Endothelial cell of umbilical vein (primary cell): Measurements from ENCODE around the gene PRSS57. TPM values are rescaled to one million over a fixed set of nuclear protein-coding genes. Genes with fewer than 3 reads are reported as not detected.

Source experiments
- BruUV-seq: library from RNA; stranded (reverse); fragments of 400-500 nt; replicated peaks from 2 replicates; lab custom pipeline; 2021; lab: Mats Ljungman, UMichigan
- CTCF ChIA-PET: fragments of 300-600, 350-600 bp; sonication (Branson Sonifier 250); formaldehyde crosslinking; loops from one replicate; lab custom pipeline; 2021; ENCODE audit warnings: antibody characterized with exemption, inconsistent platforms; lab: Charles Lee
- POLR2A ChIA-PET: fragments of 300-600, 350-600 bp; sonication (Branson Sonifier 250); formaldehyde crosslinking; loops from one replicate; lab custom pipeline; 2021; ENCODE audit warnings: antibody characterized with exemption, inconsistent platforms; lab: Charles Lee
- DNase-seq: peaks from one replicate; pipeline ENCODE4 v3.0.0-alpha.2; 2011; ENCODE audit warnings: low read depth, low spot score
- FAIRE-seq: peaks from 2 replicates; lab custom pipeline; 2011; peaks lifted over from hg19 to GRCh38; lab: Jason Lieb, UNC
- H2AFZ ChIP-seq: 2 replicates; pipeline ENCODE4 v1.6.0; 2012; ENCODE audit warnings: low read depth, low read length, control low read depth, inconsistent platforms
- H3K27ac ChIP-seq: 2 replicates; pipeline ENCODE4 v1.5.1; 2011; ENCODE audit warnings: low read depth, mild to moderate bottlenecking, control low read depth, low read length, moderate library complexity; ENCODE audit not compliant: insufficient read depth
- H3K27me3 ChIP-seq, 2 experiments: 2 replicates each; pipeline versions ENCODE4 v1.6.0 to v1.6.1; 2011; ENCODE audit warnings: low read length in 2 of 2, mixed read lengths in 1 of 2; ENCODE audit not compliant: control insufficient read depth in 2 of 2, insufficient read depth in 2 of 2
- H3K36me3 ChIP-seq, 2 experiments: 2 replicates in 1 of 2; 3 replicates in 1 of 2; pipeline ENCODE4 v1.5.1; 2011; ENCODE audit warnings: low read length in 2 of 2, mild to moderate bottlenecking in 1 of 2, moderate library complexity in 1 of 2; ENCODE audit not compliant: control insufficient read depth in 2 of 2, insufficient read depth in 2 of 2; ENCODE audit errors: extremely low read depth in 1 of 2
- H3K4me1 ChIP-seq: 3 replicates; pipeline ENCODE4 v1.5.1; 2011; ENCODE audit warnings: mild to moderate bottlenecking, low read length; ENCODE audit not compliant: control insufficient read depth, insufficient read depth; ENCODE audit errors: extremely low read depth
- H3K4me2 ChIP-seq: 2 replicates; pipeline ENCODE4 v1.6.1; 2011; ENCODE audit warnings: low read length, control low read depth, mixed read lengths; ENCODE audit not compliant: insufficient read depth
- H3K4me3 ChIP-seq, 3 experiments: fragments of 200-600 bp in 1 of 3; sonication (generic), shearing (Covaris generic) in 1 of 3; replicated peaks in 1 of 3; 2 replicates each; pipeline ENCODE4 v1.5.1; 2011 to 2016; ENCODE audit warnings: control low read depth in 3 of 3, low read length in 3 of 3, mild to moderate bottlenecking in 2 of 3, inconsistent platforms in 1 of 3, low read depth in 1 of 3, moderate library complexity in 1 of 3; ENCODE audit not compliant: insufficient read depth in 1 of 3
- H3K79me2 ChIP-seq: 2 replicates; pipeline ENCODE4 v1.6.0; 2012; ENCODE audit warnings: low read length, inconsistent platforms; ENCODE audit not compliant: control insufficient read depth, insufficient read depth
- H3K9ac ChIP-seq: replicated peaks from 2 replicates; pipeline ENCODE3; 2011; ENCODE audit warnings: low read length, control low read depth; ENCODE audit not compliant: insufficient read depth; ENCODE audit errors: extremely low read depth
- H3K9me1 ChIP-seq: replicated peaks from 3 replicates; pipeline ENCODE4 v1.6.0; 2011; ENCODE audit warnings: mild to moderate bottlenecking, low read length; ENCODE audit not compliant: control insufficient read depth, insufficient read depth; ENCODE audit errors: extremely low read depth
- H3K9me3 ChIP-seq: replicated peaks from 2 replicates; pipeline ENCODE4 v1.5.1; 2012; ENCODE audit warnings: low read length, inconsistent platforms; ENCODE audit not compliant: control insufficient read depth, insufficient read depth
- H4K20me1 ChIP-seq: replicated peaks from 2 replicates; pipeline ENCODE3; 2011; ENCODE audit warnings: mild to moderate bottlenecking, low read length; ENCODE audit not compliant: control insufficient read depth, insufficient read depth; ENCODE audit errors: extremely low read depth
- CTCF ChIP-seq, 2 donors: IDR thresholded peaks; 1 replicate in 1 of 2; 2 replicates in 1 of 2; pipeline ENCODE4 v1.5.1; 2011; ENCODE audit warnings: low read length in 2 of 2, mild to moderate bottlenecking in 2 of 2, moderate library complexity in 2 of 2, control low read depth in 1 of 2, inconsistent platforms in 1 of 2, low read depth in 1 of 2; ENCODE audit not compliant: insufficient read depth in 1 of 2; ENCODE audit errors: extremely low read depth in 1 of 2
- EZH2 ChIP-seq: IDR thresholded peaks from 2 replicates; pipeline ENCODE4 v1.6.1; 2012; ENCODE audit warnings: borderline replicate concordance, low read depth, mild to moderate bottlenecking, moderate library complexity, low read length, inconsistent platforms; ENCODE audit not compliant: severe bottlenecking
- FOS ChIP-seq: IDR thresholded peaks from 2 replicates; pipeline ENCODE4 v1.6.1; 2011; ENCODE audit warnings: mild to moderate bottlenecking, low read length, moderate library complexity, borderline replicate concordance; ENCODE audit not compliant: insufficient read depth
- GATA2 ChIP-seq: IDR thresholded peaks from 2 replicates; pipeline ENCODE4 v1.7.0; 2011; ENCODE audit warnings: low read depth, mild to moderate bottlenecking, moderate library complexity, mixed read lengths, low read length; ENCODE audit not compliant: insufficient read length, insufficient read depth
- JUN ChIP-seq: IDR thresholded peaks from 2 replicates; pipeline ENCODE4 v1.6.1; 2011; ENCODE audit warnings: borderline replicate concordance, low read depth; ENCODE audit not compliant: insufficient read length, insufficient read depth
- MAX ChIP-seq: IDR thresholded peaks from 2 replicates; pipeline ENCODE4 v1.6.1; 2011; ENCODE audit not compliant: insufficient read depth, insufficient read length
- MYC ChIP-seq: IDR thresholded peaks from one replicate; pipeline ENCODE4 v1.6.1; 2011; ENCODE audit warnings: mild to moderate bottlenecking, low read depth, low read length
- POLR2A ChIP-seq: IDR thresholded peaks from 2 replicates; pipeline ENCODE4 v1.6.1; 2012; ENCODE audit warnings: low read depth, mild to moderate bottlenecking, control low read depth, low read length
- POLR2AphosphoS5 ChIP-seq: IDR thresholded peaks from 2 replicates; pipeline ENCODE4 v1.6.1; 2012; ENCODE audit warnings: low read depth, mild to moderate bottlenecking, control low read depth, low read length, moderate library complexity; ENCODE audit not compliant: insufficient read depth
- dilution Hi-C: fragments of 300-500 bp; cut with MboI; formaldehyde crosslinking; loops from one replicate; pipeline ENCODE4 v1.15.0; 2019; ENCODE audit warnings: low sequenced_read_pairs; ENCODE audit not compliant: extremely low pct_ligation_motif_present
- intact Hi-C: fragments of 100-400 bp; cut with micrococcal nuclease; formaldehyde crosslinking; loops from one replicate; pipeline ENCODE4 v1.10.0; 2022
- polyA plus RNA-seq, 4 experiments: library from polyadenylated mRNA; depleted of rRNA in 3 of 4; stranded (reverse) in 3 of 4; unstranded in 1 of 4; fragments of >200 nt; gene quantifications; 2 replicates each; pipeline versions ENCODE4 v1.2.1 to v1.2.3, GENCODE V29; 2011 to 2012; ENCODE audit warnings: missing spikeins in 1 of 4
- total RNA-seq: library from RNA; stranded (reverse); gene quantifications from 2 replicates; pipeline ENCODE4 v1.2.3, GENCODE V29; 2021

Gene PRSS57
- total and polyA plus RNA-seq, 2 donors (not counting 3 experiments of a cell fraction or from before 2014, with no cell fraction given), result not detected

DNA sequence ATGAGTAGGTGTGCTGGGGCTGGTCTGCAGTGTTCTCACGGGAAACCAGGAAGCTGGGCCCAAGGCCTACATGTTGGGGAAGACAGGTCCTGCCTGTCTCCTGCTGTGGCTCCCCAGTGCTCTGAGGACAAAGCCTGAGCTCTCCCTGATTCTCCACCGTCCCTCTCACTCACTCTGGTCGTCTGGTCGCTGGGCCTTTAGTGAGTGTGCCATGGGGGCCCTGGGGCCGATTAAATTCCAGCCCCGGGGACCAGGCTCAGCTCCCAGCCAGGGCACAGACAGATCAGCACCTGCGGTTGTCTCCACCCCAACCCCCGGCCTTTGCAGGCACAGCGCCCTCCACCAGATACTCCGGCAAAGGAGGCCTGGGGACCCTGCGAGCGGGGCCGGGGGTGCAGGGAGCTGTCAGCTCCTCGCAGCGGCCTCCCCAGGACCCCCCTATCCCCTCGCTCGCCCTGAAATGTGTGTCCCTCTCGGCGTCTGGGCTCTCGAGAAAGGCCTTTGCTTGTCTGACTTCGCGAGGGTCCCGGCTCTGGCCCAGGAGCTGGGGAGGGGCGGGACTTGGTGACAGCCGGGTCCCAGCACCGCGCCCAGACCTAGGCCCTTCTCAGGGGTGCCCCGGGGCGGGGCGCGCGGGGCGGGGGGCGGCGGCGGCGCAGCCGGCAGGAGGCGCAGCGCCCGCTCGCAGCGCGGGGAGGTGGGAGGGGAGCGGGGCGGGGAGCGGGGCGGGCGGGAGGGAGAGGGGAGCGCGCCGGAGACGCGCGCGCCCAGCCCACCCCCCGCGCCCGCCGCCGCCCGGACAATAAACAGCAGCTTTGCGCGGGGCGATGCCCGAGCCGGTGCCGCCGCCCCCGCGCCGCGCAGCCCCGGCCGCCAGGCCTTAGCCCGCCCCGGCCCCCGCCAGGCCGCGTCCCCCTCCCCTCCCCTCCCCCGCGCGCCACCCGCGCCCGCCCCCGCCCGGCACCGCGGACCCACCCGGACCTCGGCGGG lies 13.2 kb upstream of the PRSS57 start, which contains the start of gene PALM:
PALM (plus strand) TSS at position 782 of the 990 bp plus-strand sequence. CDS start 212 bp downstream, outside the sequence.
- H2AFZ ChIP-seq, result peak within 1 kb of the TSS; percentile 18
- H3K4me1 ChIP-seq, result peaks cover 3% of the 10 kb centered on the region
- no peaks in the 10 kb centered on the region for H3K9me3 ChIP-seq
- DNase-seq (no peak), FAIRE-seq (no peak)
- dilution Hi-C loops (no loop called here), intact Hi-C loops (no loop called here)
- CTCF ChIA-PET, result interaction anchor here (0.9 to 2.3 kb wide), 5 partner anchors 15 to 33 kb away, joined by 3 to 18 read pairs (median 3); no protein-coding TSS in a partner anchor
- no peaks in the 10 kb centered on the region for H3K79me2 ChIP-seq
- peak within 1 kb of the TSS; percentile 25 to 43 (median 36) for H3K4me3 ChIP-seq
- no peaks in the 10 kb centered on the region for H3K36me3 ChIP-seq
- no peak for TF ChIP-seq MAX
- TF ChIP-seq GATA2, result no peak
- TF ChIP-seq JUN, result no peak
- no peak for TF ChIP-seq POLR2AphosphoS5
- TF ChIP-seq EZH2, result no peak
- no peak for TF ChIP-seq CTCF (IDR thresholded peaks at IDR 0.05; ENCODE audit: extremely low read depth in 1 of 2, insufficient read depth in 1 of 2, low read depth in 1 of 2, low read length in 2 of 2)
- TF ChIP-seq FOS, result no peak
- TF ChIP-seq POLR2A, result no peak
- TF ChIP-seq MYC, result no peak
- H3K9me1 ChIP-seq, result no peaks in the 10 kb centered on the region
- no TSS peak for BruUV-seq
- H3K4me2 ChIP-seq, result peak within 1 kb of the TSS; percentile 55
- no peak within 1 kb of the TSS for H3K27ac ChIP-seq
- POLR2A ChIA-PET, result no interaction called here
- no peaks in the 10 kb centered on the region for H4K20me1 ChIP-seq
- no peak within 1 kb of the TSS for H3K9ac ChIP-seq
- peaks cover 0 to 3% of the 10 kb centered on the region in 2 experiments for H3K27me3 ChIP-seq
